Muscle layer of duodenum (tissue), 2 donors: Measurements from ENCODE around the gene GRIK5.
A peak's percentile ranks its signal among the peaks of the same experiment; 100 is the strongest.

Experiments used
- H3K27ac ChIP-seq: one replicate; pipeline ENCODE4 v1.7.0; 2013; ENCODE audit warnings: mild to moderate bottlenecking, low read length
- H3K27me3 ChIP-seq: one replicate; pipeline ENCODE4 v1.7.0; 2013; ENCODE audit warnings: low read depth, mild to moderate bottlenecking, control low read depth, low read length
- H3K36me3 ChIP-seq, 2 donors: one replicate each; pipeline ENCODE4 v1.7.0; 2013; ENCODE audit warnings: low read length in 2 of 2, control low read depth in 1 of 2, mild to moderate bottlenecking in 1 of 2; ENCODE audit not compliant: insufficient read depth in 2 of 2, control insufficient read depth in 1 of 2
- H3K4me1 ChIP-seq, 2 donors: one replicate each; pipeline ENCODE4 v1.7.0; 2013; ENCODE audit warnings: low read length in 2 of 2, mild to moderate bottlenecking in 2 of 2, control low read depth in 1 of 2, moderate library complexity in 1 of 2; ENCODE audit not compliant: insufficient read depth in 2 of 2, control insufficient read depth in 1 of 2
- H3K4me3 ChIP-seq, 2 donors: one replicate each; pipeline ENCODE4 v1.7.0; 2013; ENCODE audit warnings: low read length in 2 of 2, low read depth in 1 of 2, mild to moderate bottlenecking in 1 of 2
- H3K9me3 ChIP-seq, 2 donors: one replicate each; pipeline ENCODE4 v1.7.0; 2013; ENCODE audit warnings: low read length in 2 of 2, control low read depth in 1 of 2, mild to moderate bottlenecking in 1 of 2; ENCODE audit not compliant: control insufficient read depth in 1 of 2
- donor health status: healthy.

GRIK5 gene

DNA sequence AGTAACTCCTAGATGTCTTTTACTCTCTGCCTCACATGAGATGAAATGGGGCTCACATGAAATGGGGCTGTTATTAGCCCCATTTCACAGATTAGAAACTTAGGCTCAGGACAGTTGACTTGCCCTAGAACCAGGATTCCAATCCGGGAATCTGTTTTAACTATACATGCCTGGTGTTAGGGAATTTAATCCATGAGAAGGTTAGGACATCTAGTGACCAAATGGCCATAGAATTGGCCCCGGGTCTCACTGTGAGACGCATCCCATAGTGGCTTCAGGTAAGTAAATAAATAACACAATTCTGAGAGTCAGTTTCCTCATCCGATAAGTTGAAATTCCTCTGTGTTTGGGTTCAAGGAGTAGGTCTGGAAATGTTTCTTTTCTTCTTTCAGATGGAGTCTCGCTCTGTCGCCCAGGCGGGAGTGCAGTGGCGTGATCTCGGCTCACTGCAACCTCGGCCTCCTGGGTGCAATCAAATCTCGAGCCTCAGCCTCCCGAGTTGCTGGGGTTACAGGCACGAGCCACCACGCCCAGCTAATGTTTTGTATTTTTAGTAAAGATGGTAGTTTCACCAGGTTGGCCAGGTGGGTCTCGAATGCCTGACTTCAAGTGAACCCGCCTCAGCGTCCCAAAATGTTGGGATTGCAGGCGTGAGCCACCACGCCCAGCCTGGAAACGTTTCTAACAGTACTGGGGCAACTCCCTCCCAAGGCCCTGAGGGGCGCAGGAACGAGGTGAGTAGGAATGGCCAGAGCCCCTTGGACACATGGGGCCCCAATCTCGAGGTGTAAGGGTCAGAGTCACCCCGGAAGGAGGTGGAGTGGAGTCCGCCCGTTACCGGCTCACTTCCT is 4.7 kb upstream of the GRIK5 start:
- H3K27ac ChIP-seq: peak overlapping the region; percentile 100
- H3K36me3 ChIP-seq: peaks cover 13 to 15% of the 10 kb centered on the region in 2 donors
- no peaks in the 10 kb centered on the region for H3K27me3 ChIP-seq
- peaks cover 14 to 30% of the 10 kb centered on the region in 2 donors for H3K4me1 ChIP-seq
- H3K4me3 ChIP-seq: peak overlapping the region; percentile 83 to 99
- no peaks in the 10 kb centered on the region for H3K9me3 ChIP-seq

DNA sequence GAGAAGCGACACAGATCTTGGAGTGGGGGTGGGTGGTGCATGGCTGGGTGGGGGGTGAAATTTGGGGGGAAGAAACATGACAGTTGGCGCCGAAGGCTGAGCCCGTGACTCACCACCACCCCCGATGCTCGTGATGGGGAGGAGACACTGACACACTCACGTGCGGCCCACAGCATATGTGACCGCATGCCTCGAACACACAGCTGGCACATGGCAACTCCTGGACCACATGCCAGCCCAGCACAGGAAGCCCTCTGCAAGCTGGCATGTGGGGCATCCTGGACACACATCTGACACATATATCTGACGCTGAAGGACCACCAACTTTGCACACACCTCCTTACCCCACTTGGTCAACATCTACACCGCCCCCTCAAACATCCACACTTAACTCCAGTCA is 1.2 kb upstream of the GRIK5 start:
- Histone ChIP-seq H3K36me3 (no peaks in the 10 kb centered on the region), H3K27ac (no peak overlapping the region), H3K4me1 (peaks cover 4 to 31% of the 10 kb centered on the region in 2 donors), H3K9me3 (no peaks in the 10 kb centered on the region), H3K4me3 (no peak overlapping the region), H3K27me3 (no peaks in the 10 kb centered on the region)

- H3K27ac ChIP-seq: no peak overlapping the region
- peak overlapping the region; percentile 33 to 64 for H3K4me3 ChIP-seq
- H3K9me3 ChIP-seq: no peaks in the 10 kb centered on the region
- H3K36me3 ChIP-seq: peaks cover 0 to 10% of the 10 kb centered on the region in 2 donors
- H3K4me1 ChIP-seq: peaks cover 4 to 25% of the 10 kb centered on the region in 2 donors
- no peaks in the 10 kb centered on the region for H3K27me3 ChIP-seq
Observed at GRCh38 chr19:42068756-42069571, 1.0 kb downstream of the GRIK5 start.

GRCh38 chr19:42068361-42068755 is 1.6 kb downstream of the GRIK5 start:
- no peaks in the 10 kb centered on the region for H3K27me3 ChIP-seq
- H3K4me1 ChIP-seq: peaks cover 4 to 25% of the 10 kb centered on the region in 2 donors
- H3K9me3 ChIP-seq: no peaks in the 10 kb centered on the region
- no peak overlapping the region for H3K27ac ChIP-seq
- peaks cover 0 to 10% of the 10 kb centered on the region in 2 donors for H3K36me3 ChIP-seq
- peak overlapping the region; percentile 33 to 64 for H3K4me3 ChIP-seq

DNA sequence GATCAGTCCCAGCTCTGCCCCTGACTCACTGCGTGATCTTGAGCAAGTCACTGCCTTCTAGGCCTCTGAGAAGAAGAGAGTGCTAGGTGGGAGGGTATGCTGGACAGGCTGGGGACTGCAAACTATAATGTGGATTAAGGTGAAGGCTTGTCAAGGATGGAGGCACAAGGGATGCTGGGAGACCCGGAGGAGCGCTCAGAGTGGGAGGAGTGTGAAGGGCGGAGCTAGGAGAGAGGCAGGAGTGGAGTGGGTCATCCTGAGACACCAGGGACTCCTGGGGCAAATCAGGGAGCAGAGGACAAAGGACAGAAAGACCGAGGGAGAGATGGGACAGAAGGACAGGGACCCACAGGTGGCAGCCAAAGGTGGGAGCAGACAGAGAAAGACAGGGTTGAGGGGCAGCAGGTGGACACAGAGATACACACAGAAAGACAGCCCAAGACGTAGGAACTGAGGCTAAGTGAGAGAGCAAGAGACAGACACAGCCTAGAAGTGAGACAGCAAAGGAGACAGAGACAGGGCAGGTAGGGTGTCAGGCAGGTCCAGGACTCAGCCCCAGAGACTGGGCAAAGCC is 2.6 kb downstream of the GRIK5 start:
- Histone ChIP-seq H3K4me1 (peaks cover 4 to 25% of the 10 kb centered on the region in 2 donors), H3K27ac (no peak overlapping the region), H3K36me3 (peaks cover 0 to 14% of the 10 kb centered on the region in 2 donors), H3K9me3 (no peaks in the 10 kb centered on the region), H3K27me3 (no peaks in the 10 kb centered on the region), H3K4me3 (no peak overlapping the region)

DNA sequence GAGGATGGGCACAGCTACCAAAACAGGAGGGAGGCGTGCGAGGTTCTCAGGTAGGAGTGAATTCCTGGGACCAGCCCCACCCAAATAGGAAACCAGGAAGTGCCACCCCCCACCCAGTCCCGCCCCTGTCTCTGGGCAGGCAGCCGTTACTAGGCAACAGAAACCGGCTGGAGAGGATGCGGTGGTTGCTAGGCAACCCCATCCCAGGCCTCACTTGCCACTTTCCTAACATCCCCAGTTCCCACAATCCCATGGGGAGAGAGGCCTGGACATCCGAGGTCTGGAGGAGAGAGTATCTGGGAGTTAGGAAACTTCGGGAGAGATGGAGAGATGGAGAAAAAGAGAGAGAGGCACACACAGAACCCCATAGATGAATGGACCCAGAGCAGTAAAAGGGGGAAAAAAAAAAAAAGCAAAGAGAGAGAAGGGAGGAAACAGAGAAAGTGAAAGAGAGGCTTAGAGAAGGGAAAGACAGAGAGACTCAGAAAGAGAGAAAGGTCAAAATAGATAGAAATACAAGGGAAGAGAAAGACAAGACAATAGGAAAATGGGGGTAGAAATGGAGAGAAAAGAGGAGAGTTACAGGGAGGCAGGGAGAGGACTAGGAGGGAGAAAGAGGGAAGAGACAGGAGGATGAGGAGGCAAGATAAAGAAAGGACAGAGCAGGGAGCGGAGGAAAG is 3.8 kb downstream of the GRIK5 start:
- H3K27ac ChIP-seq: no peak overlapping the region
- no peak overlapping the region for H3K4me3 ChIP-seq
- H3K27me3 ChIP-seq: no peaks in the 10 kb centered on the region
- no peaks in the 10 kb centered on the region for H3K9me3 ChIP-seq
- H3K4me1 ChIP-seq: peaks cover 4 to 25% of the 10 kb centered on the region in 2 donors
- H3K36me3 ChIP-seq: peaks cover 0 to 21% of the 10 kb centered on the region in 2 donors

DNA sequence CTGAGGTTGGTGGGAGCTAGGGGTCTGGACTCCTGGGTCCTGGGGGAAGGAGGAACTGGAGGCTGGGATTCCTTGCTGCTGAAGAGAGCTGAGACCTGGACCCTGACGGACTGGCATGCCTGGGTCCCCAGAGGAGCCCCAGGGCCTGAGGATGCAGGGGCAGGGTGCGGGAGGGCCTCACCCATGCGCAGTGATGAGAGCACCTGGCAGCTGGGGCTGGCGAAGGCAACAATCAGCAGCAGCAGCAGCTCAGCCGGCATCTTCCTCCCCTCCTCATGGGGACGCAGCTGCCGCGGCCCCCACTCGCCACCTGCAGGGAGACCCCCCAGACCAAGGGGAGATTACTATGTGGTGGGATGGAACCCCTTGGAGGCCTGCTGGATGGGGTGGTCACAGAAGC is 4.5 kb downstream of the GRIK5 start:
- no peaks in the 10 kb centered on the region for H3K9me3 ChIP-seq
- no peak overlapping the region for H3K27ac ChIP-seq
- H3K36me3 ChIP-seq: peaks cover 0 to 21% of the 10 kb centered on the region in 2 donors
- peaks cover 4 to 22% of the 10 kb centered on the region in 2 donors for H3K4me1 ChIP-seq
- no peak overlapping the region for H3K4me3 ChIP-seq
- H3K27me3 ChIP-seq: no peaks in the 10 kb centered on the region

DNA sequence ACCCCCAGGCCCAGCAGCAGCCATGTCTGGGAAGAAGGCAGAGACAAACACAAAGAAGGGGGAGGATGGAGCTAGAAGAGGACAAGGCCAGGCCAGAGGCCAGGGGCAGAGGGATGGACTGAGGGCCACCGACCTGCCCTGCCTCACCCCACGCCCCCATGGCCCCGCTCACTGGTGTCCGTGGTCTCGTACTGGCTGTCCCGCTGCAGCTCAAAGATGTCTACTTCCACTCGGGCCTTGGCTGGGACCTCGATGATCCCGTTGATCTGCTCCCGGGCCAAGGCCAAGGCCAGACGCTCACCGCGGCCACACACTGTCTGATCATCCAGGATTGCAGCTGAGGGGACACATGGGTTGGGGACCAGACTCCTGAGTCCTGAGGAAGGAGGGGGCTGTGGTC is 5.0 kb downstream of the GRIK5 start:
- Histone ChIP-seq H3K4me1 (peaks cover 4 to 17% of the 10 kb centered on the region in 2 donors), H3K27ac (no peak overlapping the region), H3K9me3 (no peaks in the 10 kb centered on the region), H3K27me3 (no peaks in the 10 kb centered on the region), H3K4me3 (no peak overlapping the region), H3K36me3 (peaks cover 0 to 24% of the 10 kb centered on the region in 2 donors)

- no peaks in the 10 kb centered on the region for H3K27me3 ChIP-seq
- H3K36me3 ChIP-seq: peaks cover 0 to 30% of the 10 kb centered on the region in 2 donors
- peaks cover 4 to 14% of the 10 kb centered on the region in 2 donors for H3K4me1 ChIP-seq
- H3K27ac ChIP-seq: no peak overlapping the region
- H3K9me3 ChIP-seq: no peaks in the 10 kb centered on the region
- no peak overlapping the region for H3K4me3 ChIP-seq
Observed at GRCh38 chr19:42064432-42064831, 5.6 kb downstream of the GRIK5 start.

DNA sequence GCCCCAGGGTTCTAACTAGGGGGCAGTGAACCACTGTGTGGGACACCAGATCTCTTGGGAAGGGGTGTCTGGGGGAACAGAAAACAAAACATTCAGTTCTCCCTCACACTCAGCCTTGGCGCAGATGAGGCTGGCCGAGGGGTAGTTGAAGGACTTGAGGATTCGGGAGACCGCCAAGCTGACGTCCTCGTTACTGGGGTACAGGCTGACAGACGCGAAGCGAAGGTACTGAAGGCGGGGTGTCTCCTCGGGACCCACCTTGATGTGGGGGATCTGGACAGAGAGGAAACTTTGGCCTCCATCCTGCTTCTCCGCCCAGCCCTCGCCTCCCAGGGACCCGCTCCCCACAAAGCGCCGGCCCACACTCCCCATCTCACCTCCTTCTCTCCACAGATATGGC is 7.6 kb downstream of the GRIK5 start:
- no peaks in the 10 kb centered on the region for H3K9me3 ChIP-seq
- no peak overlapping the region for H3K27ac ChIP-seq
- no peaks in the 10 kb centered on the region for H3K4me1 ChIP-seq
- H3K36me3 ChIP-seq: peaks cover 0 to 38% of the 10 kb centered on the region in 2 donors
- no peaks in the 10 kb centered on the region for H3K27me3 ChIP-seq
- H3K4me3 ChIP-seq: no peak overlapping the region

- H3K36me3 ChIP-seq: peaks cover 4 to 50% of the 10 kb centered on the region in 2 donors
Observed at GRCh38 chr19:42060117-42060516, 9.9 kb downstream of the GRIK5 start.

More at GRCh38 chr19:42060117-42060516, 9.9 kb downstream of the GRIK5 start:
- Histone ChIP-seq H3K27me3 (no peaks in the 10 kb centered on the region), H3K27ac (no peak overlapping the region), H3K4me1 (no peaks in the 10 kb centered on the region), H3K4me3 (no peak overlapping the region), H3K9me3 (no peaks in the 10 kb centered on the region)
